Measurements from ENCODE around the gene RUNX3.

DNA sequence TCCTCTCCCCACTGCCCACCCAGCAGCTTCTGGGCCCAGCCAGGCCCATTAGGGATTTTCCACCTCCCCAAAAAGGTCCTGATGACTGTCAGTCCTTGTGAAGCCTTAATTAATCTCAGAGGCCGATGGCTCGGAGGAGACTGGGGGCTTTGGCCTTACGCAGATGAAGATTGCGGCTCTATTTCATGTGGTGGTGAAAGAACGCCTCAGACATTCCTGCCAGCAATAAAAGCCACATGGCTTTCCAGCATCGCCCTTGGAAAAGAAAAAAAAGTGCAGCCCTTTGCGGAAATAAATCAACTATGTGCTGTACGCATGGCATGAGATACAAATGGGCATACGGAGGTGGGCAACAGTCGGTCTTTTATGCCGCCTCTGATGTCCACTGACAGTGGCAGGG lies 6.6 kb upstream of the RUNX3 start:
- TF ChIP-seq, protein P1, sequence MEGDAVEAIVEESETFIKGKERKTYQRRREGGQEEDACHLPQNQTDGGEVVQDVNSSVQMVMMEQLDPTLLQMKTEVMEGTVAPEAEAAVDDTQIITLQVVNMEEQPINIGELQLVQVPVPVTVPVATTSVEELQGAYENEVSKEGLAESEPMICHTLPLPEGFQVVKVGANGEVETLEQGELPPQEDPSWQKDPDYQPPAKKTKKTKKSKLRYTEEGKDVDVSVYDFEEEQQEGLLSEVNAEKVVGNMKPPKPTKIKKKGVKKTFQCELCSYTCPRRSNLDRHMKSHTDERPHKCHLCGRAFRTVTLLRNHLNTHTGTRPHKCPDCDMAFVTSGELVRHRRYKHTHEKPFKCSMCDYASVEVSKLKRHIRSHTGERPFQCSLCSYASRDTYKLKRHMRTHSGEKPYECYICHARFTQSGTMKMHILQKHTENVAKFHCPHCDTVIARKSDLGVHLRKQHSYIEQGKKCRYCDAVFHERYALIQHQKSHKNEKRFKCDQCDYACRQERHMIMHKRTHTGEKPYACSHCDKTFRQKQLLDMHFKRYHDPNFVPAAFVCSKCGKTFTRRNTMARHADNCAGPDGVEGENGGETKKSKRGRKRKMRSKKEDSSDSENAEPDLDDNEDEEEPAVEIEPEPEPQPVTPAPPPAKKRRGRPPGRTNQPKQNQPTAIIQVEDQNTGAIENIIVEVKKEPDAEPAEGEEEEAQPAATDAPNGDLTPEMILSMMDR (IDR thresholded peaks at IDR 0.05): no peak
- TF ChIP-seq POLR2A (IDR thresholded peaks at IDR 0.05): no peak

Data from thyroid gland (tissue), 4 donors.